Activated CD8-positive, alpha-beta memory T cell treated with anti-CD3 and anti-CD28 coated beads, Interleukin-2, amount 50 U/mL, for 24 hours (primary cell): ENCODE measurements around the gene KCNAB2.
"Not testable (repeated sequence)": the region's sequence is repeated elsewhere in the genome, so short reads cannot be mapped to it uniquely, and the experiment has no call there.

ENCODE experiments used
- DNase-seq: peaks from one replicate; pipeline ENCODE4 v3.0.0-alpha.2; 2020; ENCODE audit errors: extremely low read depth

The KCNAB2 gene

GRCh38 chr1:6054596-6054995, 8.9 kb downstream of the KCNAB2 start:
- no peak for DNase-seq

GRCh38 chr1:6056572-6056948, 10.9 kb downstream of the KCNAB2 start:
- no peak for DNase-seq

GRCh38 chr1:6057170-6057845, 11.6 kb downstream of the KCNAB2 start:
- DNase-seq: no peak

GRCh38 chr1:6059866-6060265, 14.2 kb downstream of the KCNAB2 start:
- no peak for DNase-seq

- no peak for DNase-seq
Measured at GRCh38 chr1:6062670-6063069, 17.0 kb downstream of the KCNAB2 start.

- not testable (repeated sequence) for DNase-seq
Measured at GRCh38 chr1:6063532-6064053, 17.9 kb downstream of the KCNAB2 start.

GRCh38 chr1:6065093-6065858, 19.6 kb downstream of the KCNAB2 start:
- no peak for DNase-seq

GRCh38 chr1:6066680-6067079, 21.0 kb downstream of the KCNAB2 start:
- no peak for DNase-seq

- DNase-seq: no peak
Measured at GRCh38 chr1:6068073-6068472, 22.4 kb downstream of the KCNAB2 start.

GRCh38 chr1:6068932-6069331, 23.2 kb downstream of the KCNAB2 start:
- no peak for DNase-seq

- no peak for DNase-seq
Measured at GRCh38 chr1:6069573-6069972, 23.9 kb downstream of the KCNAB2 start.

- DNase-seq: no peak
Measured at GRCh38 chr1:6070450-6070974, 24.8 kb downstream of the KCNAB2 start.

- DNase-seq: no peak
Measured at GRCh38 chr1:6071219-6071618, 25.5 kb downstream of the KCNAB2 start.

GRCh38 chr1:6072774-6073479, 27.2 kb downstream of the KCNAB2 start:
- no peak for DNase-seq

GRCh38 chr1:6073480-6074053, 27.9 kb downstream of the KCNAB2 start:
- DNase-seq: no peak

GRCh38 chr1:6074192-6074901, 28.7 kb downstream of the KCNAB2 start:
- no peak for DNase-seq

- DNase-seq: no peak
Measured at GRCh38 chr1:6075748-6076147, 30.1 kb downstream of the KCNAB2 start.

- not testable (repeated sequence) for DNase-seq
Measured at GRCh38 chr1:6077061-6077460, 31.4 kb downstream of the KCNAB2 start.

GRCh38 chr1:6077506-6077905, 31.8 kb downstream of the KCNAB2 start:
- no peak for DNase-seq

- no peak for DNase-seq
Measured at GRCh38 chr1:6077919-6078318, 32.2 kb downstream of the KCNAB2 start.

GRCh38 chr1:6080469-6080868, 34.8 kb downstream of the KCNAB2 start:
- DNase-seq: no peak
